ENCODE data around the gene CDK5R2. TPM values are rescaled to one million over a fixed set of nuclear protein-coding genes. Genes with fewer than 3 reads are reported as not detected.

The CDK5R2 gene
- total and polyA plus RNA-seq, 2 donors from 2014 or later = not detected

- no peaks in the 10 kb centered on the region for H3K9me3 ChIP-seq (ENCODE audit: control insufficient read depth in 2 of 3, insufficient read depth in 1 of 3, low read length in 3 of 3)
- peaks cover 39% of the 10 kb centered on the region for H3K27me3 ChIP-seq (ENCODE audit: control insufficient read depth, insufficient read depth, low read length)
- H3K9ac ChIP-seq (ENCODE audit: low read length in 3 of 3) = no peak overlapping the region
- H3K36me3 ChIP-seq (ENCODE audit: control insufficient read depth in 2 of 3, insufficient read depth in 3 of 3, low read length in 3 of 3) = no peaks in the 10 kb centered on the region
- no peak for TF ChIP-seq CTCF (IDR thresholded peaks at IDR 0.05; ENCODE audit: borderline replicate concordance, extremely low read depth, insufficient read depth)
- no peak for DNase-seq
- FAIRE-seq = no peak
- peaks cover 0 to 17% (median 0%) of the 10 kb centered on the region in 3 donors for H3K4me1 ChIP-seq (ENCODE audit: control insufficient read depth in 2 of 3, insufficient read depth in 2 of 3, low read depth in 1 of 3, low read length in 3 of 3)
- H3K27ac ChIP-seq (ENCODE audit: low read depth in 2 of 2, low read length in 2 of 2) = no peak overlapping the region
- no peak overlapping the region for H3K4me3 ChIP-seq (ENCODE audit: low read length in 3 of 3)
- intact Hi-C loops (cut with DNase I) = no loop called here
Measured at GRCh38 chr2:219000569-219000960, 41.1 kb downstream of the CDK5R2 start.

GRCh38 chr2:219001100-219001576, 41.7 kb downstream of the CDK5R2 start:
- no peak overlapping the region for H3K9ac ChIP-seq (ENCODE audit: low read length in 3 of 3)
- no peaks in the 10 kb centered on the region for H3K36me3 ChIP-seq (ENCODE audit: control insufficient read depth in 2 of 3, insufficient read depth in 3 of 3, low read length in 3 of 3)
- peaks cover 0 to 14% (median 0%) of the 10 kb centered on the region in 3 donors for H3K4me1 ChIP-seq (ENCODE audit: control insufficient read depth in 2 of 3, insufficient read depth in 2 of 3, low read depth in 1 of 3, low read length in 3 of 3)
- no peak for DNase-seq
- intact Hi-C loops (cut with DNase I) = no loop called here
- no peaks in the 10 kb centered on the region for H3K9me3 ChIP-seq (ENCODE audit: control insufficient read depth in 2 of 3, insufficient read depth in 1 of 3, low read length in 3 of 3)
- no peak overlapping the region for H3K27ac ChIP-seq (ENCODE audit: low read depth in 2 of 2, low read length in 2 of 2)
- peaks cover 35% of the 10 kb centered on the region for H3K27me3 ChIP-seq (ENCODE audit: control insufficient read depth, insufficient read depth, low read length)
- no peak for FAIRE-seq
- no peak overlapping the region for H3K4me3 ChIP-seq (ENCODE audit: low read length in 3 of 3)
- no peak for TF ChIP-seq CTCF (IDR thresholded peaks at IDR 0.05; ENCODE audit: borderline replicate concordance, extremely low read depth, insufficient read depth)

- H3K4me3 ChIP-seq (ENCODE audit: low read length in 3 of 3) = no peak overlapping the region
- FAIRE-seq = no peak
Measured at GRCh38 chr2:219001577-219002394, 42.3 kb downstream of the CDK5R2 start.

More at GRCh38 chr2:219001577-219002394, 42.3 kb downstream of the CDK5R2 start:
- peaks cover 0 to 14% (median 0%) of the 10 kb centered on the region in 3 donors for H3K4me1 ChIP-seq (ENCODE audit: control insufficient read depth in 2 of 3, insufficient read depth in 2 of 3, low read depth in 1 of 3, low read length in 3 of 3)
- no peak overlapping the region for H3K9ac ChIP-seq (ENCODE audit: low read length in 3 of 3)
- intact Hi-C loops (cut with DNase I) = no loop called here
- H3K27me3 ChIP-seq (ENCODE audit: control insufficient read depth, insufficient read depth, low read length) = peaks cover 29% of the 10 kb centered on the region
- no peaks in the 10 kb centered on the region for H3K9me3 ChIP-seq (ENCODE audit: control insufficient read depth in 2 of 3, insufficient read depth in 1 of 3, low read length in 3 of 3)
- no peaks in the 10 kb centered on the region for H3K36me3 ChIP-seq (ENCODE audit: control insufficient read depth in 2 of 3, insufficient read depth in 3 of 3, low read length in 3 of 3)
- TF ChIP-seq CTCF (IDR thresholded peaks at IDR 0.05; ENCODE audit: borderline replicate concordance, extremely low read depth, insufficient read depth) = no peak
- H3K27ac ChIP-seq (ENCODE audit: low read depth in 2 of 2, low read length in 2 of 2) = no peak overlapping the region
- peak in 2 of 5 donors; percentile 73 to 89 for DNase-seq

Measured in kidney (tissue), 14 donors.